ENCODE results near the gene MAD1L1. TPM values are rescaled to one million over a fixed set of nuclear protein-coding genes. Genes with fewer than 3 reads are reported as not detected.

Gene MAD1L1
- total RNA-seq, 1 donor from 2014 or later, result 32.7 TPM

DNA sequence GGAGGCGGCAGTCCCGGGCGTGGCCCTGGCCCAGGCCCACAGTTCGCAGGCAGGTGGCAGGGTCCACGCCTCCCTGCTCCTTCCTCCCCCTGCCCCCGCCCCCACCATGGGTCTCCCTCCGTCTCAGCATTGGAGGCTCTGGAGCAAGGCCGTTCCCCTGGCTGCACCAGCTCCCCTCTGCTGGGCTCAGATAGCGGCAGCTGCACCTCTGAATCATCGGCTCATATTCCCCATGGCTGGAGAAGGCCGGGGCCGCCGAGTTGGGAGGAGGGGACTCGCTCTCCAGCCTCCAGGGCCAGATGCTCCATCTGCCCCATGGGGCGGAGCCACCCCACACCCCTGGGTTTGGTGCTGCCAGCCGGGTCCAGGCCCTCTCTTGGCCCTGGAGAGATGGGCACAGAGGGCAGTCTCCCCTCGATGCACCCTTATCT is 417.7 kb downstream of the MAD1L1 start:
- Mint-ChIP-seq H3K27ac (ENCODE audit: unreplicated experiment) (no peak overlapping the region), H3K4me3 (ENCODE audit: unreplicated experiment) (no peak overlapping the region), H3K4me1 (ENCODE audit: unreplicated experiment) (peaks cover 9% of the 10 kb centered on the region), H3K36me3 (ENCODE audit: unreplicated experiment) (no peaks in the 10 kb centered on the region), H3K27me3 (ENCODE audit: unreplicated experiment) (no peaks in the 10 kb centered on the region), H3K9me3 (ENCODE audit: unreplicated experiment) (no peaks in the 10 kb centered on the region)
- TF ChIP-seq, protein P1, sequence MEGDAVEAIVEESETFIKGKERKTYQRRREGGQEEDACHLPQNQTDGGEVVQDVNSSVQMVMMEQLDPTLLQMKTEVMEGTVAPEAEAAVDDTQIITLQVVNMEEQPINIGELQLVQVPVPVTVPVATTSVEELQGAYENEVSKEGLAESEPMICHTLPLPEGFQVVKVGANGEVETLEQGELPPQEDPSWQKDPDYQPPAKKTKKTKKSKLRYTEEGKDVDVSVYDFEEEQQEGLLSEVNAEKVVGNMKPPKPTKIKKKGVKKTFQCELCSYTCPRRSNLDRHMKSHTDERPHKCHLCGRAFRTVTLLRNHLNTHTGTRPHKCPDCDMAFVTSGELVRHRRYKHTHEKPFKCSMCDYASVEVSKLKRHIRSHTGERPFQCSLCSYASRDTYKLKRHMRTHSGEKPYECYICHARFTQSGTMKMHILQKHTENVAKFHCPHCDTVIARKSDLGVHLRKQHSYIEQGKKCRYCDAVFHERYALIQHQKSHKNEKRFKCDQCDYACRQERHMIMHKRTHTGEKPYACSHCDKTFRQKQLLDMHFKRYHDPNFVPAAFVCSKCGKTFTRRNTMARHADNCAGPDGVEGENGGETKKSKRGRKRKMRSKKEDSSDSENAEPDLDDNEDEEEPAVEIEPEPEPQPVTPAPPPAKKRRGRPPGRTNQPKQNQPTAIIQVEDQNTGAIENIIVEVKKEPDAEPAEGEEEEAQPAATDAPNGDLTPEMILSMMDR (IDR thresholded peaks at IDR 0.05), result no peak
- no peak for DNase-seq (ENCODE audit: extremely low spot score, unreplicated experiment)

DNA sequence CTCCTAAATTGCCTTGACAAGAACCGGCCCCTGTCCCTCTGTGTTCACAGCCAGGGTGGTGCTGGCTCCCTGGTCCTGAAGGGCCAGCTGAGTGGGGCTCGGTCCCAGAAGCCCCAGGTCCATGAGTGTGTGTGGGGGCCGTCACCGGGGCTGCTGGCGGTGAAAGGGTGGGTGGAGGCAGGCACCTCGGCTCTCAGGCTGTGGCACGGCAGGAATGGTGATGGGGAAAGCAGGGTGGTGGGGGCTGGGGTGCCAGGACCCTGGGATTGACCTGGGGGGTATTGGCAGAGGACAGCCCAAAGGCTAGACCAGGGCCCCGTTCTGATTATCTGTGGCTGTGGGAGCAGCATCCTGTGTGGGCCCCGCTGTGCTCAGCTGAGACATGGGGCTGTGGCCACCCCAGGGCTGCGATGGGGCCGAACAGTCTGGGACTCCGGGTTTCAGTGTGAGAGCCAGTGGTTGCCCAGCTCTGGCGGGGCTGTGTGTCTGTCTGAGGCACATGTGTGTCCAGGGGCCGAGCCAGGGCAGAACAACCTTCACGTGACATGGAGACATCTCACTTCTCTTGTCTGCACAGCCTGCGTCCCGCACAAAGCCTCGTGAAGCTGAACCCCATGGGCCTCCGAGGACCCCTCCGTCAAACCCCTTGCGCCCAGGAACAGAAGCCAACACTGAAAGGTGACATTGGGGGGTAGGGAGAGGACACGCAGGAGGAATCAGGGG is 418.5 kb downstream of the MAD1L1 start:
- Mint-ChIP-seq H3K27me3 (ENCODE audit: unreplicated experiment) (no peaks in the 10 kb centered on the region), H3K27ac (ENCODE audit: unreplicated experiment) (no peak overlapping the region), H3K9me3 (ENCODE audit: unreplicated experiment) (no peaks in the 10 kb centered on the region), H3K4me1 (ENCODE audit: unreplicated experiment) (peaks cover 9% of the 10 kb centered on the region), H3K4me3 (ENCODE audit: unreplicated experiment) (no peak overlapping the region), H3K36me3 (ENCODE audit: unreplicated experiment) (no peaks in the 10 kb centered on the region)
- TF ChIP-seq, protein P1 (IDR thresholded peaks at IDR 0.05), result no peak
- peak; percentile 76 for DNase-seq (ENCODE audit: extremely low spot score, unreplicated experiment)

DNA sequence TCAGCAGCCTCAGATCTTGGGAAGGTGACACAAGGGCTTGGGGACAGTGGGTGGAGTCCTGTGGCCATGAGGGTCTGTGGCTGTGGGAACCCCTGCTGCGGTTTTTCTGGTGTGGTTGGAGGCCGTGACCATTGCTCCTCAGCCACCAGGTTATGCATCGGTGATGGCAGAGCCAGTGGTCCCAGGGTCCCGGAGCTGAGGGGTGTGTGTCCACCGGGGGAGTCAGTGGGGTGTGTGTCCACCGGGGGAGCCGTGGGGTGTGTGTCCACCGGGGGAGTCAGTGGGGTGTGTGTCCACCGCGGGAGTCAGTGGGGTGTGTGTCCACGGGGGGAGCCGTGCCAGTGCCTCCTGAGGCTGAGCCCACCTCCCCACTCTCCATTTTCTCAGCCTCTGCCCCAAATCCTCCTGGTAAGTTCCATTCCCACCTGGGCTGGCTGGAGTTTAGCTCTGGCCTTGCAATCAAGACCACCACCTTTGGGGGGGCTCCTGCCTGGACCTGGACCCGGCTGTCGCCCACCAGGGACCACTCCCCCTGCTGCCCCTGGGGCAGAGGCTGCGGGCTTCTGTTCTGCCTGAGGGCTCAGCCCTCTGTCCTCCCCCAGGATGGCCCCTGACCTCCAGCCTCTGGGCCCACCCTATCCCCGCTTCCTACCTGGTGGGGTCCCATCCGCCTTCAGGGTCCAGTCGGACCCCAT is 419.2 kb downstream of the MAD1L1 start:
- no peaks in the 10 kb centered on the region for H3K36me3 Mint-ChIP-seq (ENCODE audit: unreplicated experiment)
- peak; percentile 82 for DNase-seq (ENCODE audit: extremely low spot score, unreplicated experiment)
- no peaks in the 10 kb centered on the region for H3K27me3 Mint-ChIP-seq (ENCODE audit: unreplicated experiment)
- TF ChIP-seq, protein P1 (IDR thresholded peaks at IDR 0.05), result no peak
- peaks cover 9% of the 10 kb centered on the region for H3K4me1 Mint-ChIP-seq (ENCODE audit: unreplicated experiment)
- no peaks in the 10 kb centered on the region for H3K9me3 Mint-ChIP-seq (ENCODE audit: unreplicated experiment)
- H3K27ac Mint-ChIP-seq (ENCODE audit: unreplicated experiment), result no peak overlapping the region
- no peak overlapping the region for H3K4me3 Mint-ChIP-seq (ENCODE audit: unreplicated experiment)

DNA sequence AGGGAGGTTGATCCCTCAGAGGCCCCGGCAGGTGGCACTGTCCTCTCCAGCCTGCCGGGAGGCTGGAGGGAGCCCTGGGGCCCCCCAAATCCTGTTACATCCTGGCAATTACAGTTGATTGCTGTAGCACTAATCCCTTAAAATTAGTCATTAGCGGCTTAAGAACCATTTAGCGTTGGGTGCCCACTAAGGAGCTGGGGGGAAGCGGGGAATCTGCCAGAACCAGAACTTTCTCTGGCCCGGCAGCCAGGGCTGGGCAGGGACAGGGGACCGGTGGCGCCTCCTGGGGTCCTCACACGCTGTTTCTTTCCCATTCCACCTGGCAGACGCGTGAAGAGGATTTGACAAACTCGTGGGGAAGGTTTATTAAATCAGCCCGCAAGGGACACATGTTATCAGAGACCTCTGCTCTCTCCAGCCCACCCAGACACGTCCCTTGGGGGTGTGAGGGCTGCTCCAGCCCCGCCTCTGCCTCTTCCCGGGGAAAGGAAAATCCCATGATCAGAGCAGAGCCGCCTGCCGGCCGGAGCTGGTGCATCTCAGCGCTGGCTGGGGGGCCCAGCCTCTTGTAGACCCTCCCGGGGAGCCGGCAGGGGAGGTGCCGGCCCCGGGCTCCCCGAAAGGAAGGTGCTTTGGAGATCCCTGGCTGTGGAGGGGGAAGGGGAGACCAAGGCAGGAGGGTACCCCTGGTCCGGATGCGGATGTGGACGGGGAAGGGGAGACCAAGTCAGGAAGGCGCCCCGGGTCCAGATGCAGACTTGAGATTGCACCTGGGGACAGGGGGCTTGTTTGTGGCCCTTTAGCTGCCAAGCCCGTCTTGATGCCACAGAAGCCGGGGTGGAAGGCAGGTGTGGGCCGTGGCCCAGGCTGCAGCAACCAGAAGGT is 420.0 kb downstream of the MAD1L1 start:
- peaks cover 7% of the 10 kb centered on the region for H3K4me1 Mint-ChIP-seq (ENCODE audit: unreplicated experiment)
- H3K27ac Mint-ChIP-seq (ENCODE audit: unreplicated experiment), result no peak overlapping the region
- H3K9me3 Mint-ChIP-seq (ENCODE audit: unreplicated experiment), result no peaks in the 10 kb centered on the region
- TF ChIP-seq, protein P1 (IDR thresholded peaks at IDR 0.05), result peak; percentile 17
- no peaks in the 10 kb centered on the region for H3K36me3 Mint-ChIP-seq (ENCODE audit: unreplicated experiment)
- no peak overlapping the region for H3K4me3 Mint-ChIP-seq (ENCODE audit: unreplicated experiment)
- no peaks in the 10 kb centered on the region for H3K27me3 Mint-ChIP-seq (ENCODE audit: unreplicated experiment)
- DNase-seq (ENCODE audit: extremely low spot score, unreplicated experiment), result peak; percentile 78

Data from osteocyte (in vitro differentiated cells).